Left lobe of liver (tissue), 2 donors: ENCODE measurements around the gene LHFPL2. TPM values are rescaled to one million over a fixed set of nuclear protein-coding genes. Genes with fewer than 3 reads are reported as not detected.
A peak's percentile ranks its signal among the peaks of the same experiment; 100 is the strongest.

Source experiments
- ATAC-seq: fragments of 200-7000 bp; cut with Tn5 transposase; one replicate; pipeline ENCODE4 v1.9.1; 2020; ENCODE audit warnings: mild to moderate bottlenecking, moderate library complexity
- DNase-seq: peaks from one replicate; pipeline ENCODE4 v3.0.0-alpha.2; 2020; ENCODE audit warnings: low spot score
- total RNA-seq: library from RNA; stranded (reverse); gene quantifications from one replicate; pipeline ENCODE4 v1.2.1, GENCODE V29; 2021
- donor health status: DM: no; HTN: no; CAD: no; lungs with moderate emphysema.
- donor health status: DM: no; HTN: yes; CAD: no.

Gene LHFPL2
- total RNA-seq, 1 donor from 2014 or later = 2.4 TPM

DNA sequence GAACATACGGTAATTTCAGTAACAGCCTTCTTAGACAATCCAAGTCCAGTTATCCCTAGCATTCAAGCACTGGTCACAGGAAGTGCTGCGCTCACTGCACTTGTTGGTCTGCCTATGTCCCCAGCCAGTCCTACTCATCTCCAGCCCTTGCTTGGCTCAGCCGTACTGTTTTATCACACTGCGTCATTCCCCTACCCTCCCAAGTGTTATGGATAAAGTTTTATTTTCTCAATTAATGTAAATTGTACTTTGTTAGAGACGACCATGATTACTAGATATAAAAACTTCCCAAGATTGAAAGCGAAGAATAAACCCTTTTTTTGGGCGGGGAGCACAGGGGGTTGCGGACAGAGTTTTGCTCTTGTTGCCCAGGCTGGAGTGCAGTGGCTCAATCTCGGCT lies 49.6 kb downstream of the LHFPL2 start:
- DNase-seq (no peak), ATAC-seq (no peak)

DNA sequence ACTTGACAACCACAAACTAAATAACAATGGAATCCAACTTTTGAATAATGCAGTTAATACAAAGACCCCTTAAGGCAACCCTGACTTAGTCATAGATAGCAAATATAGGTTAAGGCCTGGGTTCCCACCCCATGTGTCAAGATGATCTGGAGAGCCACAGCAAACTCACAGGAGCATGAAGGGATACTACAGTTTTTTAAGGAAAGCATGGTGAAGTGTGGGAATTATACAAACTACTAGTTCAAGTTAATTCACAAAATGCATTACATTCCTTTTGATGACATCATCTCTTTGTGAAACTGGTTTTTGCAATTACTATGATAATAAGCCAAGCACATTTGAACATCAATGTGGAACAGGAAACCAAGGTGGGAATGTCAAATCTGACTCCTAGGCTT lies 50.6 kb downstream of the LHFPL2 start:
- no peak for ATAC-seq
- no peak for DNase-seq

DNA sequence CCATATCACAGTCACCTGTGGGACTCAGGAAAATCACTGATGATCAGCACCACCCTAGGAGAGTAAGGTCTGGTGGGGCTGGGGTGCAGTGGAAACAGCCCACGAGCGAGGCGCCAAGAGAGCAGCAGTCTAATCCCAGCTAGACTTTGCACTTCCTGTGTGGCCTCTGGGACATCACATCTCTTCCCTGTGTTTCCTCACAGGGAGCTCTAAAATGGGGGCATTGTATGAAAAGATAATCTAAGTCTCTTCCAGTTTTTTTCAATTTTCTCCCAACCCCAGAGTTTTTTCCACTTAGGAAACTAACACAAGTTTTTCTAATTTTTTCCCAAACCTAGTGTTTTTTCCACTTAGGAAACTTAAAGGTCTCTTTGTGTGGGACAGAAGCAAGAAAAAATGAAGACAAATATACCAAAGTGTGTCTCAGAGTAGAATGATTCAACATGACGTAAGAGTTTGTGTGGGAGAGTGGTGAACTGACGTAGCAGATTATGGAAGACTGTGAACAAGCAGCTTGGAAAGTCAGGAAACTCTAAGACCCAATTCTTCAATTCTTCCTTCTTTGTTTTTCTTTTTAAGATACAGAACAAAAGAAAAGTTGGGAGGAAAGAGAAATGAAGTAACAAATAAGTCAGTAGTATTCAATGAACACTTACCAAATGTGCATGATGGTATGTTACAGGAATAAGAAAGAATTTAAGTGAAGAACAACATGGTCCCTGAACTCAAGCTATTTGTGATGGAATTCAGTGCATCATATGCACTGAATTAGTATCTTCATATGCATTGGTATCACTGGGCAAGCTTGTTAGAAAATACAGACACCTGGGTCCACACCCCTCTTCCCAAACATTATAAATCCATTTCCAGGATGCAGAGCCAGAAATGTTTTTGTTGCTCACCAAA lies 51.3 kb downstream of the LHFPL2 start:
- no peak for DNase-seq
- ATAC-seq = peak; percentile 13

DNA sequence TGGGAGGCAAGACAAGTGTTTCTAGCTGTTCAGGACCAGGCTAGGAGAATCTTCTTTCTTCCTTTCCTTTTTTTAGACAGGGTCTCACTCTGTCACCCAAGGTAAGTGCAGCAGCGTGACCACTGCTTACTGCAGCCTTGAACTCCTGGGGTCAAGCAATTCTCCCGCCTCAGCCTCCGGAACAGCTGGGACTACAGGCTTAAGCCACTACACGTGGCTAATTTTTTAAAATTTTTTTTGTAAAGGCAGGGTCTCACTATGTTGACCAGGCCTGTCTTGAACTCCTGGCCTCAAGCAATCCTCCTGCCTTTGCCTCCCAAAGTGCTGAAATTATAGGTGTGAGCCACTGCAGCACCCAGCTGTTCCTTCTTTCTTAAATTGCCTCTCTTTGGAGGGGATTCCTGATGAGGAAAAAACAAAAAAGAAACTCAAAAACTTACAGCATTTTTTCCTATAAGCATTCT lies 53.1 kb downstream of the LHFPL2 start:
- DNase-seq (no peak), ATAC-seq (no peak)

DNA sequence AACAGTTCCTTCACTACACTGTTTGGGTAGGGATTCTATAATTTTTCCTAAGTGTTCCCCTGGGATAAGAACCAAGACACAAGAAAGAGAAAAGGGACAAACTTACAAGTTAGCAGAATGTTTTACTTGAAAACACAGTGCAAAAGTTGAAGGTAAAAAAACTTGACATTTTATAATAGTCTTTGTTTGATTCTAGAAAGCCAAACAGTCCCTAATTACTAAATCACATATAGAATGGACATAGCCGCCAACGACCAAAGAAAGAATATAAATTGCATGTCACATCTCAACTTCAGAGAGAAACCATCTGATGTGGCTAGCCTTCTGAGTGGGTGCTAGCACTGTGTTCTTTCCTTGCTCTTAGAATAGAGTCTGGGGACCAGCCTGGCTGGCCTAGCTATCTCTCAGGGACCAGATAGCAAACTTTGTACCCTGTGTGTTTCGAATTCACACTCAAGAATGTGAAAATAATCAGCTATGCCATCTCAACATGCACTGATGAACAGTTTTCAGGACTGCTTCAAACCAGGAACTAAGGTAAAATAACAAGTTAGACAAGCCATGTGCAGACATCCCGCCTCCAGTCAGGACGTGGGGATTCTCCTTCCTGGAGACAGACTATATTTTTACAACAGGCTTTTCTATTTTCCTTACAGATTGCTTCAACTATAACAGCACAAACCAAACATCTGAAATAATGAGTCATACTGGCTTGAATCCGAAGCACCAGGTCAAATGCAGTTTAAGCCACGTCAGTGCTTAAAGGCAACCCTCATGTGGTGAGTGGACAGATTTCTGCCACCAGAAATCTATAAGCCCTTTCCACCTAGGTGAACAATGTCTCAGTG lies 53.7 kb downstream of the LHFPL2 start:
- ATAC-seq (peak; percentile 30), DNase-seq (no peak)

DNA sequence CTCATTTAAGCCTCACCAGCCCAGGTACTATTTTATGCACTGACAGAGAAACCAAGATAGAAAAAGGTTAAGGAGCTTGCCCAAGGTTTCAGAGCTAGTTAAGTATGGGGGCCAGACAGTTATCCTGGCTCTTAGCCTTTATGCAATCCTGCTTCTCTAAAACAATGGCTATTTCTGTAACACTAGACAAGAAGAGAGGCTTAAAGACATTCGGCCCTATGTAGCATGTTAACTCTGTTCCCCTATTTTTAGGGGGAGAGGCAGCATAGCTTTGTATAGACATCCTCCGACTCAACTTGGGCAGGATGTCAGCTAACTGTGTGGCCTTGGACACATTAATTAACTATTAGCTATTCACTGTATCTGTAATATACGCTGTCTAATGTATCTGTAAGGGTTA lies 54.6 kb downstream of the LHFPL2 start:
- DNase-seq (no peak), ATAC-seq (no peak)

DNA sequence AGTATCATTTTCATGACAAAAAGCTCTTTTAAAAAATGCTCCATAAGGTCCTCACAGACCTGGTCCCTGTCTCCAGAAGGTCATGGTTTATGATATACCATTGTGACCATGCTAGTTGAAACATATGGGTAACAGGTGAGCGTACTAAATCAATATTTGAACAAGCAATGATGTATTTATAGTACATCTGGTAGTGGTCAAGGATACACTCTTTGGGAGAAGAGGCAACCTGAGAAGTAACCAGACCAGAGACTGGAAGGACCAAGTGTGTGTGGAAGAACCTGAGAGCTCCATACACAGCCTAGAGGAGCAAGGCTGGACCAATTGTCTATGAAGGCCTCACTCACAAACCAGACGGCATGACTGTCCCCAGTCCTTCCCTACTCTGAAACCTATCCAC lies 55.1 kb downstream of the LHFPL2 start:
- ATAC-seq = no peak
- DNase-seq = no peak

DNA sequence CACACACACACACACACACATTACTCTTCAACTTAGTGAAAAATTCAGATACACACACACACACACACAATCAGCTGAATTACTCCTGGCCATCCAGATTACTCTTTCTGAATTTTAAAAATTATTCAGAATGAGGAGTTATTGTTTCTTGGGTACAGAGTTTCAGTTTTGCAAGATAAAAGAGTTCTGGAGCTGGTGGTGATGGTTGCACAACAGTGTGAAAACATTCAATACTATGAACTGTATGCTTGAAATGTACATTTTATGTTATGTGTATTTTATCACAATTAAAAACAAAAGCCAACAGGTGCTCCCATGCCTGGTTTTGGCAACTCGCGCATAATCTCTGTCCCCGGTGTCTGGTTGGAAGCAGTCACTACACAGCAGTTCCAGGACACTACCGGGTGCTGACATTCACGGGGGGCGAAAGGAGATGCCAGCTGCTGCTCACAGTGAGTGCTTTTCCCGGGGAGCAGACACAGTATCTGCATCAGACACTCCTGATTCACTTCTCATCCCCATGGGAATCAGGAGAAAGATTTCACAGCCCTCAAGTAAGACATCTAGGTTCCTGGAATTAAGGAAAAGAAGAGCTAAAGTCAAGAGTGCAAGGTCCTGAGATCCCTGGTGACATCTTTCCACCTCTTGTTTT lies 55.7 kb downstream of the LHFPL2 start:
- DNase-seq (no peak), ATAC-seq (no peak)

DNA sequence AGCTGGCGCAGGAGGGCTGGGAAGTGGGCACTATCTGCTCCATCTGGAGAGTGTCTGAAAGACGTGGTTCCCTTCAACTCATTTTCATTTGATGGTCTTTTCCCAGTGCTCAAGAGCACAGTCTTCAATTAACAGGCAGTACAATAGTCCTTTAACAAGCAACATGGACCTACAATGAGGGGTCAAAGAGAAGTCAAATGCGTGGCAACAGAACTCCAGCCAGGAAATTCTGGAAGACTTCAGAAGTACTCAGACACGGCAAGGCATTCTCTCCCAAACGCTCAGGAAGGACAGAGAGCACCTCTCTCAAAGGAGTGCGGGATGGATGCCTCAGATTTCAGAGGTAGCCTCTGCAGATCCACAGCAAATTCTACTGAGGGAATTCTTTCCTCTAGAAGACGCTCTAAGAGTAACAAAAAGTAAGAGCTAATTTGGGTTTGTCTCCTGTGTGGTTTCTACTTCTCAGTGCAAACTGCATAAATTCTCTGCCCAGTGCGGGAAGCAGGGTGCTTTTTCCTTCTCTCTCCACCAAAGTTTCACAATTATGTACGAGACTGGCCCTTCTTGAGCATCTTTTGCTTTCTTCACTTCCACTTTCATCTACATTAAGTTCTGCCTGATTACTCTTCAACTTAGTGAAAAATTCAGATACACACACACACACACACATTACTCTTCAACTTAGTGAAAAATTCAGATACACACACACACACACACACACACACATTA lies 56.4 kb downstream of the LHFPL2 start:
- ATAC-seq = no peak
- no peak for DNase-seq

DNA sequence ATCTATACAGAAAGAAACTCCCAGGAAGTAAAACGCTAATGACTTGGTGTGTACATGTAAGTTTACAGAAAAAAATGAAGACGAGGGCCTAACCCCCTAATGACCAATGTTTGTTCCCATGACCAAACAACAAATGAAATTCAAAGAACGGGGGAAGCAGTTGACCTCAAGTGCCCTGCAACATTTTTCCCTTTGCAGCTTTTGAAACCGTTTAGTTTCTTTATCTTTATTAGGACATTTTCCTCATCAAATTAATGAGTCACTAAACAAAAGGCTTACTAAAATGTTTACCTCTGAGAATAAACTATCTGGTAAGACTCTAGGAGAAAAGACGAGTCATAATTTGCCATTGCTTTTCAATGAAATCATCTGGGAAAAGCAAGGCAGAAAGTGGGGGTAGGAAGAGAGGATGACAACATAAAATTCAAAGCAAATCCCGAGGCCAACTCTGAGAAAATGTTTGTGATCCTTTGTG lies 57.4 kb downstream of the LHFPL2 start:
- ATAC-seq (no peak), DNase-seq (no peak)

DNA sequence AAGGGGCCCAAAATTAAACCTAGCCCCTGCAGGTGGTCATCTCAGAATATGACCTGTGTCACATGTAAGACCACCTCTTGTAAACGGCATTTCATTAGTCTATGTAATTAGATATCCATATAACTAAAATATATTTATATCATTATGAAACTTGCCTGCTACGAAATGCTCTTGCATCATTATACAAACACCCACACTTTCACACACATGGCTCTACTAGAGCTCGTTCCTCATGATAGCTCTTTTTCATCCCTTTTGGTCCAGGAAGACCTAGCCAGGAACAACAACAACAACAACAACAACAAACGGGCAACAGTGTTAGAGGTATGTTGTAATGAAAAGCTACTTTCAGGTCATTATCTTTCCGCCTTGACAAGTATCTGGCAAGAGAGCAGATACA lies 58.6 kb downstream of the LHFPL2 start:
- ATAC-seq = no peak

DNA sequence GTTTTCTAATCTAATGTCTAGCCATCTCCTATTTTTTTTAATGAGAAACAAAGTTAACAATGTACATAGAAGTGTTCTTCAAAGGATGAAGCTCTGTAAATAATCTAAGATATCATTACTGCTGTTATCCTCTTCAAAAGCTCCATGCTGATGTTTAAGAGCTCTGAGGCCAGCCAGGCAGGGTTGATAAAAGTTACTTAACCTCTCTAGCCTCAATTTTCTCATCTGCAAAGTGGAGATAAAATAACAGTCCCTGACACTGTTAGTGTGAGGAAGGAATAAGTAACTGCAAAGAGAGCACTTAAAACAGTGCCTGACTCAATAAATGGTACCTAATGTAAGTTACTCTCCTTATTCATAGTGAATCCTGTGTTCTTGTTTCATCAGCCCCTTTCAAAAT lies 60.1 kb downstream of the LHFPL2 start:
- no peak for DNase-seq
- no peak for ATAC-seq

More for the DNA sequence above, 58.6 kb downstream of the LHFPL2 start:
- DNase-seq = no peak

DNA sequence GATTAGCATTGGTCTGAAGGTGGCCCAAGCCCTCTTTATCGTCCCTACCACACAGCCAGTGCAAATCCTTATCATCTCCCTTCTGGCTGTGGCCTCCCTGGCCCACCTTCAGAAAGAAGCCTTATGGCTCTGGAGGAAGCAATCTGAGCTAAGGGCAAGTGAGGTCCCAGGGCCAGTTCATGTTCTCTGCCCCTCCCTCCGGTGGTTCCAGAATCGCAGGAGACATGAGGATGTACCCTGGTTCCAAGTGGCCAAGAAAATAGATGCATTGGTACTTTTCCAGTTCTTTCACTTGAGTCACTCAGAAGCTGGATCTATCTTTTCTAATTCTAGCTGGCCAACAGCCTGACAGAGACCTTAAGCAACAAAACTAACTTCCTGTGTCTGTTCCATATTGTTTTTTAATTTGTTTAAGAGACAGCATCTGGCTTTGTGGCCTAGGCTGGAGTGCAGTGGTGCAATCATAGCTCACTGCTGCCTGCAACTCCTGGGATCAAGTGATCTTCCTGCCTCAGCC lies 60.7 kb downstream of the LHFPL2 start:
- DNase-seq (no peak), ATAC-seq (no peak)

DNA sequence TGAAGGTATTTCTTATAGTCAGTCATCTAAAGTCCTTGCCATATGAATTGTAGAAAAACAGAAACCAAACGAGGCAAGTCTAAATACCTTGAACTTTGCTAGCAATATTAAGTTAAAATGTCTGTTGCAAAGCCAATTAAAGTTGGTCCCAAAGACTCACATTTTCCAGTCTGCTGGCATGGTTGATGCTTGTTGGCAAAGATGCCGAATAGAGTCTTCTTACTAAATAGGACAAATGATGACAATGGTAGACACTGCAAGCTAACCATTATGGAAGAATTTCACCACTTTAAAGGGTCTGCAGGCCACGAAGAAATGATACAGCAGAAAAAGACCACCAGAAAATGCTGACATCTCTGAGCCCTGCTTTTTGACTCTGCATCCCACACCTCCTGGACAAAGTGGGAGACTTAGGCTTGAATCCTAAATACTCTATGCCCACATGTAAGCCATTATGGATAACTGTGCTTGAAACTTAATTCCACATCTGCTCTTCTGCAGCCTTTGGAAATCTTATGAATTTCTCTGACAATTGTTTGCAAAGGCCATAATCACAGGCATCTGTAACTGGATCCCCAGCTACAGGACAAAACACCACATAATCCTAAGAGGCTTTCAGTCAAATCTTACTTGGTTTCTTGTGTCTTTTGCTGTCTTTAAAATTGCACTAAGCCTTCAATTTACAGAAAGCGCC lies 61.3 kb downstream of the LHFPL2 start:
- DNase-seq (no peak), ATAC-seq (no peak)

DNA sequence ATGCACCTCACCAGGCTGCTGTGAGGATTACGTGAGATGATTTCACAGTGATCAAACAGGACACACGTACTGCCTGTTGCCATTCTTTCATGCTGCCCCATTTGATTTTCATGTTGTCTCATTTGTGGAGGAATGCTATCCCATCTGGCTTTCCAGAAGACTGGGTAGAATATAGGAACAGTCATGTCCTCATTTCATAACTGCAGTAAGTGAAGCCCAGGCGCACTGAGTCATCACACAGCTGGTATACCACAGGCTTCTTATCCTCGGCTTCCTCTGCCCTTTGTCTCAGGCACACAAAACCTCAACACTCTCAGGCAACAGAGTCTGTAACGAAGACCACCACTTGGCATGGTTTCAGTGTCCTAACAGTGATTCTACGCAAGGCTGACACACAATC lies 62.3 kb downstream of the LHFPL2 start:
- no peak for ATAC-seq

DNA sequence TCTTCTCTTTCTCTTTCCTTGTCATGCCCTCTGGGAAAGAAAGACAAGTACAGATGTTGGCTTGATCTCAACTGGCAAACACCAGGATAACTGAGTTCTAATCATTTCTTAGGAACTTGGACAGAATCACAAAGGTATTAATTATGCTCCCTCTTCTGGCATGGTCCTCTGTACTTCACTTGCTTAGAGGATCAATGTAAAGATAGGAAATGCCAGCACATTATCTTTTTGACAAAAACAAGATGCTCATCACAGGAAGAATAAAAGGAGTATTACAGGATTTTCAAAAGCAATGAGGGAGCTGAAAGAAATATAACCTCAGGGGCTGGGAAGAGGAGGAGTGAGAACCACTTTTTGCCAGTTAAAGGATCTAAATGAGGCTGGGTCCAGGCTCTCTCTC lies 70.6 kb downstream of the LHFPL2 start:
- no peak for ATAC-seq
- no peak for DNase-seq

More for the DNA sequence above, 62.3 kb downstream of the LHFPL2 start:
- no peak for DNase-seq

DNA sequence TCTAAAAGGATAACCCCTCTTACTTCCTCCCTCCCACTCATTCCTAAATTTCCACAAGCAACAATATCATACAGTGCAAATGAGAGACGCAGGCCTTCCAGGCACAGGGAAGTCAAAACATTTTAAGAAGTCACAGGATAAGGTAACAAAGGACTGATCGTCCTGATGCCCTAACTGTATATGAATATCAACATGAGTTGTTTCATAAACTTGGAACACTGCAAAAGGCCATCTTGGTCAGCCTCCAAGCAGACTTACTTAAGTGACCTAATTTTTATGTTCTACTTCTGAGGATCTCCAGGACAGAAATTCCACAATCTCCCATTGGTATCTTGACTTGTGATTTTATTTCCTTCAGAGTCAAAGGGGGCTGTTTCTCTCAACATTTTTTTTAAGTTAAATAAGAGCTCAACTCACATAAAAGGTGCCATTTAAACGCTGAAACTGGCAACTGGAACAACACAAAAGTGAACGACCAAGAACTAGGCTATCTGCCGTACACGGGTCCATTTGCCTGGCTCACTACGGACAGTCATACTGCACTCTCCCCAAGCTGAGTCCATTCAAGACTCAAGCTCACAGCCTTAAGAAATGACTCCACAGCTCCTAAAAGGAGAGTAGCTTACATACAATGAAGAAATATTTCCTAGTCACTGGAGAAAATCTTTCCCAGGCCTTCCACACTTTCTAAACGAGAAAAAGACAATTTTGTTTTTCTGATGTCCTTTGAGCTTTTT lies 71.3 kb downstream of the LHFPL2 start:
- no peak for ATAC-seq
- no peak for DNase-seq

DNA sequence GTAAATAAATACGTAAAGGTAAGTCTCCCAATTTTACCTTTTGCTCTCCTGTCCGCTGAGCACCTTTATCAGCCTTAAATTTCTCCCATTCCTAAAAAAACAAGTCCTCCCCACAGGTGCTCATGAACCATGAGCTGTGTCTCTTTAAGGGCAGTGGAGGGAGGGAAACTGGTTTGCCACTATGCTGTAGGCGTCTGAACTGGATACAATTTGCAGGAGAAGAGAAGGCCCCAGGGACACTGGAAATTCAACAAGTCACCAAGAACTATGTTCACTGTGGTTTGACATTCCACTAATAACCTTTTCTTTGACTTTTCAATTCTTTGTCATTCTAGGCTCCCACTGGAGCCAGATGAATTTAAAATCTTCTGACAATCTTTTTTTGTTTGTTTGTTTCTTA lies 72.2 kb downstream of the LHFPL2 start:
- DNase-seq (no peak), ATAC-seq (no peak)

DNA sequence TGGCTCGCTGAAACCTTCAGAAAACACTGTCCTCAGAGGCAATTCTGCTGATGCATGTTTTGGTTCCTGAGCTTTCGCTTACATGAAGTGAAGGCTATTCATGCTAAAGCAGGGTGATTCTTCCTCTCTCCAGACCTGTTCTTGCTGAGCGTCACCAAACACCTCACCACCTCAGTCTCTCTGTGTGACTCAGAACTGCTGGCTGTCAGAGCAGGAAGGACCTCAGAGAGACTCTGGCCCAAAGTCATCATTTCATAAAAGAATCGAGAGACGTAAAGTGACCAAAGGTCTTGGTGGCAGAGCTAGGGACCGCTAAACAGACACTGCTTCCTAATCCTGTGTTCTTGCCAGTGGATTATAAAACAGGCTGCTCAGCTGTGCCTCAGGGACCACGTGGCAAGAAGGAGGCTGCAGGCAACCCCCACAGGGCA lies 73.8 kb downstream of the LHFPL2 start:
- no peak for DNase-seq
- peak; percentile 21 for ATAC-seq
